ENCODE data around the gene ISOC1.
A peak's percentile ranks its signal among the peaks of the same experiment; 100 is the strongest.

Gene ISOC1

GRCh38 chr5:129094087-129094923 is at the start of gene ISOC1:
Gene ISOC1 (plus strand): TSS chr5:129094749. CDS start chr5:129094767, 18 bp downstream.
- H3K4me3 ChIP-seq (ENCODE audit: low read length), result peak within 1 kb of the TSS; percentile 96
- TF ChIP-seq, protein P1, sequence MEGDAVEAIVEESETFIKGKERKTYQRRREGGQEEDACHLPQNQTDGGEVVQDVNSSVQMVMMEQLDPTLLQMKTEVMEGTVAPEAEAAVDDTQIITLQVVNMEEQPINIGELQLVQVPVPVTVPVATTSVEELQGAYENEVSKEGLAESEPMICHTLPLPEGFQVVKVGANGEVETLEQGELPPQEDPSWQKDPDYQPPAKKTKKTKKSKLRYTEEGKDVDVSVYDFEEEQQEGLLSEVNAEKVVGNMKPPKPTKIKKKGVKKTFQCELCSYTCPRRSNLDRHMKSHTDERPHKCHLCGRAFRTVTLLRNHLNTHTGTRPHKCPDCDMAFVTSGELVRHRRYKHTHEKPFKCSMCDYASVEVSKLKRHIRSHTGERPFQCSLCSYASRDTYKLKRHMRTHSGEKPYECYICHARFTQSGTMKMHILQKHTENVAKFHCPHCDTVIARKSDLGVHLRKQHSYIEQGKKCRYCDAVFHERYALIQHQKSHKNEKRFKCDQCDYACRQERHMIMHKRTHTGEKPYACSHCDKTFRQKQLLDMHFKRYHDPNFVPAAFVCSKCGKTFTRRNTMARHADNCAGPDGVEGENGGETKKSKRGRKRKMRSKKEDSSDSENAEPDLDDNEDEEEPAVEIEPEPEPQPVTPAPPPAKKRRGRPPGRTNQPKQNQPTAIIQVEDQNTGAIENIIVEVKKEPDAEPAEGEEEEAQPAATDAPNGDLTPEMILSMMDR (conservative IDR thresholded peaks at IDR 0.05; ENCODE audit: low read length), result 0 out of 2 replicates have a peak, but pooled peaks have one; percentile 12
- DNase-seq (ENCODE audit: low read depth), result peak; percentile 84

- H3K4me3 ChIP-seq (ENCODE audit: low read length), result no peak overlapping the region
- no peak for DNase-seq (ENCODE audit: low read depth)
- TF ChIP-seq, protein P1 (conservative IDR thresholded peaks at IDR 0.05; ENCODE audit: low read length), result no peak
These were observed 48.4 kb upstream of the ISOC1 start for GRCh38 chr5:129046151-129046550.

DNA sequence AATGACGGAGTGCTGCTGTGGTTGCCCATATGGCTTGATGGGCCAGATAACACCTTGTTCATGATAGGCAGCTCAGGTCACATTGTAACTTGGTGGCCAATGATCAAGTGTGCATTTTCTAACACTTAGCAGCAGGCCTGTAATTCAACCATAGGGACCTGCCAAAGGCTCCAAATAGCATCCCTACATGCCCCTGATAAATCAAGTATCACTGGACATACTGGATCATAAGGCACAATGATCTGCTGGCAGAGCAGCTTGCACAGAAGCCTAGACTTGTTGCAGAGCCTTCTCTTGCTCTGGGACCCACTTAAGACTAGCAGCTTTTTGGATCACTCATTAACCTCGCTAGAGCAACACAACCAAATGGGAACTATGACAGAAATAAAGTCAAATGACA is 46.0 kb upstream of the ISOC1 start:
- no peak for DNase-seq (ENCODE audit: low read depth)
- H3K4me3 ChIP-seq (ENCODE audit: low read length), result no peak overlapping the region
- TF ChIP-seq, protein P1 (conservative IDR thresholded peaks at IDR 0.05; ENCODE audit: low read length), result no peak

DNA sequence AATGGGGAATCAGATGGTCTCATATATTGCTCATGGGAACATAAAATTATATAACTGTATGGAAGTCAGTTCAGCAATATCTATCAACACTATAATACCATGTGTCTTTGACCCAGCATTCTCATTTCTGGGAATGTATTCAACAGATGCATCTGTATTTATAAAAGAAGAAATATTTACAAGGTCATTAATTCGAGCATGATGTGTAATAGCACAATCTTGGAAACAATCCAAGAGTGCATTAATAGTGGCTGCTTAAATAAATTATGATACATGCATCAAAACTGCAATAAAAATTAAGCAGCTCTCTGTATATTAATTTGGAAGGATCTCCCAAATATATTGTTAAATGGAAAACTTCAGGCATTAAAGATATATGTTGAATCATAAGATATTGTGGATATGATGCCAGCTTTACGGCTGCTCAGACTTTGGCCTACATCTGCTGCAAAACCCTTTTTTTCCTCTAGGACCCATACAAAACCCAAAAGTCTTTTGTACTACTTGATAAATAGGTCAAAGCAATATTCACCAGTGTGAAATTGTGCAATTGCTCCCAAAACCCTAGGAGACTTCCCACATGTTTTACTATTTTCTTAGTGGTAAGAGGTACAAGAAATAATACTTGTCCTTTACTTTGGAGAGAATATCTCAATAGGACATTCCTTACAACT is 45.3 kb upstream of the ISOC1 start:
- TF ChIP-seq, protein P1 (conservative IDR thresholded peaks at IDR 0.05; ENCODE audit: low read length), result no peak
- H3K4me3 ChIP-seq (ENCODE audit: low read length), result no peak overlapping the region
- no peak for DNase-seq (ENCODE audit: low read depth)

GRCh38 chr5:129051283-129051682 is 43.3 kb upstream of the ISOC1 start:
- no peak overlapping the region for H3K4me3 ChIP-seq (ENCODE audit: low read length)
- no peak for DNase-seq (ENCODE audit: low read depth)
- TF ChIP-seq, protein P1 (conservative IDR thresholded peaks at IDR 0.05; ENCODE audit: low read length), result no peak

- DNase-seq (ENCODE audit: low read depth), result no peak
- H3K4me3 ChIP-seq (ENCODE audit: low read length), result no peak overlapping the region
- TF ChIP-seq, protein P1 (conservative IDR thresholded peaks at IDR 0.05; ENCODE audit: low read length), result no peak
These were observed 41.1 kb upstream of the ISOC1 start for GRCh38 chr5:129053438-129053837.
